DMS53 treated with DMSO at 0.1 percent for 48 hours (cell line): Measurements from ENCODE around the gene SERPINB4.
A peak's percentile ranks its signal among the peaks of the same experiment; 100 is the strongest.
"Not testable (repeated sequence)": the region's sequence is repeated elsewhere in the genome, so short reads cannot be mapped to it uniquely, and the experiment has no call there.

Experiments
- DNase-seq: peaks from one replicate; lab custom pipeline; 2025; ENCODE audit not compliant: unreplicated experiment; lab: John Stamatoyannopoulos, UW

SERPINB4 gene

GRCh38 chr18:63644142-63644541 is at the start of gene SERPINB4:
Gene SERPINB4 (minus strand): TSS chr18:63644256. CDS start chr18:63643577, 679 bp downstream.
- not testable (repeated sequence) for DNase-seq

- DNase-seq = no peak
These were observed 45.0 kb upstream of the SERPINB4 start for GRCh38 chr18:63689064-63689463.

- DNase-seq = no peak
These were observed 42.8 kb upstream of the SERPINB4 start for GRCh38 chr18:63686871-63687270.

GRCh38 chr18:63684718-63685117 is 40.7 kb upstream of the SERPINB4 start:
- DNase-seq = no peak

GRCh38 chr18:63683890-63684289 is 39.8 kb upstream of the SERPINB4 start:
- DNase-seq = no peak

DNA sequence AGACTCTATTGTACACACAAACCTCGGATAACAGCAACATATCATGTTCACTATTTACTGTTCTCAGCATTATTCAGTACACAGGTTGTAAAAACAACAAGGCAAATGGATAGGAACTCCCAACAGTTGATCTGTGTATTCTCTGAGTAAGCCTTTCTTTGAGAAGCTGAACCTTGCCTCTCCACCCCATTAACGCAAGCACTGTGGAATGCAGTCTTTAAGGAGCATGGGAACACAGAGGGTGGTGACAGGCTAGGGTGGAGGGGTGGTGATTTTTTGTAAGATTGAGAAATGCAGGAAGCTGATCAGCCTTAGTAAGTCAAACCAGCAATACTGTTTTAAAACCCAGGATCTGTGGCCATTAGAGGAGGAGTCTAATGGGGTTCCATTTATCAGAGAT is 39.1 kb upstream of the SERPINB4 start:
- no peak for DNase-seq

- DNase-seq = peak; percentile 97
These were observed 37.6 kb upstream of the SERPINB4 start for GRCh38 chr18:63681449-63682340.

DNA sequence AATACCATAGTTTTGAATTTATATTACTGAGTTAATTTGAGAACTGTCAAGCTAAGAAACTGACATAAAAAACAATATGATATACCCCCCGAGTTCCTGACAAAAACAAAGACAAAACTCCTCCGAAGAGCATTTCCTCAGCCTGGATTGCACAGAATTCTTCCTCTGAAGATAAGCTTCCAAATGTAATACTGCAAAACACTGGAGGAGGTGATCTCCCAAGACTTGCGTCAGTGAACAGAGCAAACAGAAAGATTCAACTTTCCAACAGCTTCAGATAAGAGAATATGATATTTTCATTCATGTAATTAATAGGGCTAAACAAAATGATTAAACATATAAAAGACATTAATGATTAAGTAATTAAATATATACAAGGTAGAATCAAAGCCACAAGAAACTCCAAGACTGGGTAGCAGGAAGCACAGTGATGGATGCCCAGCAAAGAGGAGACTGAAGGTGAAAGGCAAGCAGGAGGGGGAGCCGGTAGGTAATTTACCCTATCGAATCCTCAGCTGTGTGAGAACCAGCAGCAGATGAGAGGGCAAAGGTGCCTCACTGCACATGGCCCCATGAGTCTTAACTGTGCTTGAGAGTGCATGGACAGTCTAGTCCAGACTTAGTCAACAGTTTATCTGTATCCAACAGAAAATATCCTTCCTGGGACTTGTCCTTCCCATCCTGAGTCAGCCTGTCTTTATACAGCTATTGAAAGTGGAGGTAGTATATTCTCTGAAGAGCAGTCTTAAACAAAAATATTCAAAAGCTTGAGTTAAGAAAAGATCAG is 36.0 kb upstream of the SERPINB4 start:
- DNase-seq = no peak

GRCh38 chr18:63677500-63678225 is 33.6 kb upstream of the SERPINB4 start:
- DNase-seq = no peak

DNA sequence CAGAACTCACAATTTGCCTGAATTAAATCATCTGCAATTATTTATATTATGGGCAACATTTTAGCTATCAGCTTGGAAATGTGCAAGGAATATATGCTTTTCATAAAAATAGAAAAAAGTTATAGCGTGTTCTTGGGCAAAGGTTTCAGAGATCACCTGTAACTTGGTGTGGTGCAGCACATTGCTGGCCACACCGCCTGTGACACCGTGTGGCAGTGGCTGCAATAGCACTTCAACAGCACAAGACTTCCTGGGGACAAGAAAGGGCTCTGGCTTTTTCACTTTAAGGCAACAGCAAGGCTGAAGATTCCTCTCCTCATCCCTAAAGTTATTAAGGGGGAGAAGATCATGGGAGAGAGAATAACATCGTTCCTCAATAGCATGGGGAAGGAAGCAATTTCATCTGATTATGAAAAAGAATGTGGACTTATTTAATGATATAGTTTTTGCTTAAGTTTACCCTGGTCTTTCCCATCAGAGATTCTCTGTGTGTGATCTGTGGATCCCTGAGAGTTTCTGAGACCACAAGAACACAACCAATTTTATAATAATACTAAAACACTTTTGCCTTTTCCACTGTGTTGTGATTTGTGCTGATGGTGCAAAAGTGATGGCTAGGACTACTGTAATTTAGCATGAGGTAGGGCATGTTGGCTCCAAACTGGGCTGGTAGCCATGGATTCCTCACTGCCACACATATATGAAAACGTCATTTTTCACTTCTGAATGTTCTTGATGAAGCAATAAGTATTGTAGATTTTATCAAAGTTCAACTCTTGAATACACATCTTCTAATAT is 32.7 kb upstream of the SERPINB4 start:
- peak; percentile 67 for DNase-seq

GRCh38 chr18:63664571-63664970 is 20.5 kb upstream of the SERPINB4 start:
- no peak for DNase-seq

DNA sequence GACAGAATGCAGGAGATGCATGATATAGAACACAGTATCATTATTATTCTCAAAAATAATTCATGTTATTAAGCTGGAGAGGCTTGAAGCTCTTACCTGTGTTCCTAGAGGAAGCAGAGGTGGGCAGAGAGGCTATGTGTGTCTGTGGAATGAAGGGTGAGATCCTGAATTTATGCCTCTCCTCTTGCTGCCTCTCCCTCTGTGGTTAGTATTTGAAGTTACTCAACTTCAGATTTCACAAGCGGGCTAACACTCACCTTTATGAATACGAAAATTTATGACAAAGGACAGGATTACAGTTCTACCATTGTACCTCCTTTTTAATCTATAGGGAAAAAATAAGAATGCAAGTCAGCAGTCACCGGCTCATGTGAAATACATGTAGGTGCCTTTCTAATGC is 17.7 kb upstream of the SERPINB4 start, which contains the start of gene SERPINB3:
SERPINB3 (minus strand) TSS at position 144 of the 400 bp plus-strand sequence. CDS start 677 bp downstream, outside the sequence.
- not testable (repeated sequence) for DNase-seq

DNA sequence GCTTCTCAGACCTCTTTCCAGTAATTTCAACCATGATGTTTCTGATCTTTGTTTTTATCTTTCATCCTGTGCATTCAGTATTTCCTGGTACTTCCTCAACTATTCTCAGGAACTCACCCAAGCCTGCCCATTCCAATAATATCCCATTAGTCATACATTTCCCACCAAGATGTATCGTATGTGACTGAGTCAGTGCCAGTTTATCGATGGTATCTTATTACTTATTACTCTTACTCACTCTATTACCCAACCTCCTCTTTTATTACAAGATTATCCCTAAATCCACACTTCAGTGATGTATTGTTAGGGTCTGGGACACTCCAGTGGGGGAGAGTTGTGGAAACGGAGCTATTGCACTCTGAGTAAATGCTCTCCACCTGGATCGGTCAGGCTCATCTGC is 14.9 kb upstream of the SERPINB4 start:
- not testable (repeated sequence) for DNase-seq

GRCh38 chr18:63650271-63650670 is 6.2 kb upstream of the SERPINB4 start:
- DNase-seq = not testable (repeated sequence)

- no peak for DNase-seq
These were observed 4.2 kb upstream of the SERPINB4 start for GRCh38 chr18:63648241-63648640.

DNA sequence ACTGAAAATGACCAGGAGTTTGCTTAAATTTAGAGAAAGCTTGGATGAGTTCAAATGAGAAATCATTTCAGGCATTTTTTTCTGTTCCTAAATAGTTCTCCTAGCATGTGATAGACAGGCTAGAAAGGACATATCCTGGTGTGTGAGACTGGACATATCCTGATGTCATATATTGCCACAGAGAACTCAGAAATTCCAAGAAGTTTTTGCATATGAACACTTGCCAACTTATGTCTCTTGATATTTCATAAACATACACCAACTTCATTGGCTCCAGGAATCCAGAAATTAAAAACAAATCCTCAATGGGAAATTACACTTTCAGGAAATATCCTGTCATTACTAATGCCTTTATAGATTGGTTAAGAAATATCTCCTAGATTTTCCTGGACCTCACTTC is 2.9 kb upstream of the SERPINB4 start:
- DNase-seq = no peak

DNA sequence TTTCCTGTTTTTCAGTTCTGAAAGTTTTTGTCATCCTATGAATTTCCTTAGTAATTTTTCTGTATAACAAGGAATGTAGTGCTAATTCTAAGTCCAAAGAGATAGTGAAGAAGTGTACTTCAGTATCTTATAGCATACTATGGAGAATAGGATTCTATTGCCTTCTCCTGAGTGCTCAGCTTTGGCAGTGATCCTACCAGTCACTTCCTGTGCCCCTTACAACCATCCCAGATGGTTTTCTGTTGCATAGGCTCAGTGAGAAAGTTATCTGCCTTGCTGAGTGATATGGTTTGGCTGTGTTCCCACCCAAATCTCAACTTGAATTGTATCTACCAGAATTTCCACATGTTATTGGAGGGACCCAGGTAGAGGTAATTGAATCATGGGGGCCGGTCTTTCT is 638 bp upstream of the SERPINB4 start:
- DNase-seq = not testable (repeated sequence)

DNA sequence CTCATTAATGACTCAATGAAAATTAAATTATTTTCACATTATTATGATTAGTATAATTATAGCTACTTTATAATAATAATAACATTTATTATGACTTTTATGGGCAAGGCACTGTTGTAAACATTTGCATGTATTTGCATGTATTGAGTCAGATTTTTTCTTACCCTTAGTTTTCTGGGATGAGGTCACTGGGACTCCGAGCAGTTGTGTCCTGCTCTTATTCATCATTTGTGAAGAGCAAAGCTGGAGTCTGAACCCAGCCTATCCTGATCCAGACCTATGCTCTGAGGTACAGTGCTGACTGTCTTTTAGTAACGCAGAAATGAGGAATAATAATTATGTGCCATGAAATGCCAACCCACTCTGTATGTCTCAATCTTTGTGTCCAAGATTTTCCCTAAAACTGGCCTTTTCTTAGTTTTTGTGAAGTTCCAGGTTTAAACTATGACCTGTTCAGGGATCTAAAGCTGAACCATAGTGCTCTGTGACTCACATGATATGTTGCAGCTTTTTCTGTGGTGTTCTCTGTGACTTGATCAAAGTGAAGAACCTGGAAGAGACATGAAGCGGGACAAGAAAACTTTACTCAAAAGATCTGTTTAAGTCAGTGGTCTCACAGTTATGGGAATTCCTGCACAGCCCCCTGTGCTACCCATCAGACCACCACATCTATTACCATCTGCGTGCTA is 1.2 kb downstream of the SERPINB4 start:
- DNase-seq = not testable (repeated sequence)

GRCh38 chr18:63641157-63641680 is 2.8 kb downstream of the SERPINB4 start:
- DNase-seq = peak; percentile 10
